Measurements from ENCODE around the gene BAD.
A peak's percentile ranks its signal among the peaks of the same experiment; 100 is the strongest.
"Not testable (repeated sequence)": the region's sequence is repeated elsewhere in the genome, so short reads cannot be mapped to it uniquely, and the experiment has no call there.

Gene BAD

GRCh38 chr11:64284048-64284961 lies at the start of gene BAD:
TSS of gene BAD (minus strand) at chr11:64284665. CDS start at chr11:64284368, 297 bp downstream.
- DNase-seq (ENCODE audit: low spot score), result peak; percentile 93

GRCh38 chr11:64333556-64333955 lies 49.1 kb upstream of the BAD start:
- no peak for DNase-seq (ENCODE audit: low spot score)

- peak; percentile 95 for DNase-seq (ENCODE audit: low spot score)
These were observed 47.3 kb upstream of the BAD start for GRCh38 chr11:64331569-64332371.

- no peak for DNase-seq (ENCODE audit: low spot score)
These were observed 46.4 kb upstream of the BAD start for GRCh38 chr11:64330888-64331287.

GRCh38 chr11:64327993-64328392 lies 43.5 kb upstream of the BAD start:
- DNase-seq (ENCODE audit: low spot score), result no peak

- DNase-seq (ENCODE audit: low spot score), result no peak
These were observed 42.9 kb upstream of the BAD start for GRCh38 chr11:64327375-64327774.

GRCh38 chr11:64324692-64325469 lies 40.4 kb upstream of the BAD start:
- no peak for DNase-seq (ENCODE audit: low spot score)

GRCh38 chr11:64323984-64324383 lies 39.5 kb upstream of the BAD start:
- not testable (repeated sequence) for DNase-seq (ENCODE audit: low spot score)

GRCh38 chr11:64323373-64323772 lies 38.9 kb upstream of the BAD start:
- no peak for DNase-seq (ENCODE audit: low spot score)

GRCh38 chr11:64322925-64323260 lies 38.4 kb upstream of the BAD start:
- DNase-seq (ENCODE audit: low spot score), result no peak

- DNase-seq (ENCODE audit: low spot score), result no peak
These were observed 37.1 kb upstream of the BAD start for GRCh38 chr11:64321533-64321932.

GRCh38 chr11:64321026-64321425 lies 36.6 kb upstream of the BAD start:
- no peak for DNase-seq (ENCODE audit: low spot score)

- DNase-seq (ENCODE audit: low spot score), result no peak
These were observed 36.1 kb upstream of the BAD start for GRCh38 chr11:64320556-64320955.

GRCh38 chr11:64318766-64319761 lies 34.6 kb upstream of the BAD start:
- no peak for DNase-seq (ENCODE audit: low spot score)

GRCh38 chr11:64317961-64318765 lies 33.7 kb upstream of the BAD start, which contains the start of gene PRDX5:
TSS of gene PRDX5 (plus strand) at chr11:64318121. CDS start at chr11:64318216, 95 bp downstream.
- DNase-seq (ENCODE audit: low spot score), result peak; percentile 97

- peak; percentile 98 for DNase-seq (ENCODE audit: low spot score)
These were observed 33.0 kb upstream of the BAD start, which contains the start of gene TRMT112 for GRCh38 chr11:64317325-64317960. TSS of gene TRMT112 (minus strand) at chr11:64317559. CDS start at chr11:64317526, 33 bp downstream.

- peak; percentile 62 for DNase-seq (ENCODE audit: low spot score)
These were observed 32.3 kb upstream of the BAD start for GRCh38 chr11:64316672-64317324.

- not testable (repeated sequence) for DNase-seq (ENCODE audit: low spot score)
These were observed 31.4 kb upstream of the BAD start for GRCh38 chr11:64315667-64316526.

Data from RKO (cell line).